ENCODE data around the gene PARS2.

PARS2 gene

GRCh38 chr1:54728027-54728426 is 36.3 kb downstream of the PARS2 start:
- no peak for TF ChIP-seq CTCF (IDR thresholded peaks at IDR 0.05; ENCODE audit: borderline replicate concordance, insufficient read depth, low read depth, low read length)
- no peak overlapping the region for H3K4me3 ChIP-seq (ENCODE audit: low read depth, low read length)

- no peak overlapping the region for H3K4me3 ChIP-seq (ENCODE audit: low read depth, low read length)
- TF ChIP-seq CTCF (IDR thresholded peaks at IDR 0.05; ENCODE audit: borderline replicate concordance, insufficient read depth, low read depth, low read length), result no peak
These were observed 39.6 kb downstream of the PARS2 start for GRCh38 chr1:54724771-54725170.

GRCh38 chr1:54723985-54724384 is 40.3 kb downstream of the PARS2 start:
- no peak overlapping the region for H3K4me3 ChIP-seq (ENCODE audit: low read depth, low read length)
- no peak for TF ChIP-seq CTCF (IDR thresholded peaks at IDR 0.05; ENCODE audit: borderline replicate concordance, insufficient read depth, low read depth, low read length)

GRCh38 chr1:54721719-54722118 is 42.6 kb downstream of the PARS2 start:
- no peak for TF ChIP-seq CTCF (IDR thresholded peaks at IDR 0.05; ENCODE audit: borderline replicate concordance, insufficient read depth, low read depth, low read length)
- H3K4me3 ChIP-seq (ENCODE audit: low read depth, low read length), result no peak overlapping the region

GRCh38 chr1:54716299-54717047 is 47.9 kb downstream of the PARS2 start:
- H3K4me3 ChIP-seq (ENCODE audit: low read depth, low read length), result peak overlapping the region; percentile 81
- TF ChIP-seq CTCF (IDR thresholded peaks at IDR 0.05; ENCODE audit: borderline replicate concordance, insufficient read depth, low read depth, low read length), result no peak

- TF ChIP-seq CTCF (IDR thresholded peaks at IDR 0.05; ENCODE audit: borderline replicate concordance, insufficient read depth, low read depth, low read length), result no peak
- H3K4me3 ChIP-seq (ENCODE audit: low read depth, low read length), result peak within 1 kb of the TSS; percentile 81
These were observed 48.6 kb downstream of the PARS2 start, which contains the start of gene TTC4 for GRCh38 chr1:54715493-54716298. Gene TTC4, plus strand, starts transcription at chr1:54715861. Its CDS starts 48 bp downstream, at chr1:54715909.

All from GM12875 (cell line).